OCI-LY7 (cell line): Measurements from ENCODE around the gene IDH2. TPM values are rescaled to one million over a fixed set of nuclear protein-coding genes. Genes with fewer than 3 reads are reported as not detected.
A peak's percentile ranks its signal among the peaks of the same experiment; 100 is the strongest.

Experiments used
- BruUV-seq: library from RNA; stranded (reverse); fragments of 400-500 nt; replicated peaks from 2 replicates; lab custom pipeline; 2021; lab: Mats Ljungman, UMichigan
- CTCF ChIA-PET: fragments of 300-600 bp; sonication (Branson Sonifier 250); formaldehyde crosslinking; loops from one replicate; lab custom pipeline; 2022; ENCODE audit warnings: antibody characterized with exemption; ENCODE audit not compliant: unreplicated experiment; lab: Charles Lee
- POLR2A ChIA-PET: fragments of 300-600 bp; sonication (Branson Sonifier 250); formaldehyde crosslinking; loops from one replicate; lab custom pipeline; 2022; ENCODE audit warnings: antibody characterized with exemption; lab: Charles Lee
- DNase-seq: peaks from one replicate; pipeline ENCODE4 v3.0.0-alpha.2; 2015; ENCODE audit warnings: low spot score
- H2AFZ ChIP-seq: fragments of 200-600 bp; sonication (generic), shearing (Covaris generic); 2 replicates; pipeline ENCODE4 v1.6.1; 2014; ENCODE audit warnings: mild to moderate bottlenecking, antibody characterized with exemption, low read length, moderate library complexity
- H3K27ac ChIP-seq: fragments of 200-600 bp; sonication (generic); 2 replicates; pipeline ENCODE4 v1.5.1; 2014; ENCODE audit warnings: mixed run types, low read depth, mild to moderate bottlenecking, moderate library complexity, low read length, inconsistent platforms; ENCODE audit not compliant: poor library complexity, severe bottlenecking
- H3K36me3 ChIP-seq: fragments of 200-600 bp; sonication (generic); 2 replicates; pipeline ENCODE4 v1.6.1; 2014; ENCODE audit warnings: mild to moderate bottlenecking, antibody characterized with exemption, low read length, moderate library complexity, mixed read lengths; ENCODE audit not compliant: insufficient read depth
- H3K4me1 ChIP-seq: fragments of 200-600 bp; sonication (generic); 2 replicates; pipeline ENCODE4 v1.5.1; 2014; ENCODE audit warnings: mild to moderate bottlenecking, low read length; ENCODE audit not compliant: insufficient read depth, poor library complexity, severe bottlenecking
- H3K4me2 ChIP-seq: fragments of 200-600 bp; sonication (generic); 2 replicates; pipeline ENCODE4 v1.6.1; 2014; ENCODE audit warnings: mild to moderate bottlenecking, low read length
- H3K4me3 ChIP-seq: fragments of 200-600 bp; sonication (generic); 2 replicates; pipeline ENCODE4 v1.5.1; 2014; ENCODE audit warnings: mild to moderate bottlenecking, low read depth, low read length; ENCODE audit not compliant: poor library complexity, severe bottlenecking
- H3K79me2 ChIP-seq: fragments of 200-600 bp; sonication (generic); 2 replicates; pipeline ENCODE4 v1.6.1; 2016; ENCODE audit warnings: low read depth, mild to moderate bottlenecking, low read length, moderate library complexity, mixed read lengths; ENCODE audit not compliant: insufficient read depth
- H3K9me2 ChIP-seq: fragments of 200-600 bp; sonication (generic); 2 replicates; pipeline ENCODE4 v1.6.1; 2016; ENCODE audit warnings: mild to moderate bottlenecking, low read length, mixed read lengths; ENCODE audit not compliant: insufficient read depth
- H3K9me3 ChIP-seq: fragments of 200-600 bp; sonication (generic); 2 replicates; pipeline ENCODE4 v1.6.1; 2014; ENCODE audit warnings: mild to moderate bottlenecking, mixed run types, low read length, mixed read lengths
- H4K20me1 ChIP-seq: fragments of 200-600 bp; sonication (generic); 2 replicates; pipeline ENCODE4 v1.6.1; 2014; ENCODE audit warnings: mild to moderate bottlenecking, antibody characterized with exemption, low read length, moderate library complexity, mixed read lengths; ENCODE audit not compliant: insufficient read depth
- CTCF ChIP-seq: fragments of 200-600 bp; sonication (generic); conservative IDR thresholded peaks from 2 replicates; pipeline ENCODE4 v1.5.1; 2014; ENCODE audit warnings: mild to moderate bottlenecking, antibody characterized with exemption, low read length, moderate library complexity, mixed read lengths
- EZH2phosphoT487 ChIP-seq: fragments of 200-600 bp; sonication (generic); IDR thresholded peaks from 2 replicates; pipeline ENCODE4 v1.6.1; 2018; ENCODE audit warnings: low read depth, borderline replicate concordance, mild to moderate bottlenecking, mixed run types, antibody characterized with exemption, low read length, moderate library complexity, mixed read lengths
- intact Hi-C: fragments of 100-400 bp; cut with micrococcal nuclease; formaldehyde crosslinking; loops from one replicate; pipeline ENCODE4 v1.10.0; 2022; ENCODE audit not compliant: unreplicated experiment
- total RNA-seq, 2 experiments: library from RNA; depleted of rRNA in 1 of 2; stranded (reverse); fragments of >200 nt in 1 of 2; shearing (Covaris generic) in 1 of 2; gene quantifications; 2 replicates each; pipeline ENCODE4 v1.2.3, GENCODE V29; 2014 to 2022

IDH2 gene
- total RNA-seq, 2 experiments from 2014 or later: 220 to 224 TPM

GRCh38 chr15:90062973-90063769 lies 39.1 kb downstream of the IDH2 start:
- no TSS peak for BruUV-seq
- Histone ChIP-seq H3K9me3 (no peaks in the 10 kb centered on the region), H3K9me2 (no peaks in the 10 kb centered on the region), H3K4me3 (peak overlapping the region; percentile 44), H3K36me3 (0 out of 2 replicates have a peak, but pooled peaks cover 6% of the 10 kb centered on the region), H3K4me2 (peak overlapping the region; percentile 76), H3K27ac (peak overlapping the region; percentile 83), H2AFZ (peak overlapping the region; percentile 37; the same call in 1 of the 2 replicates), H4K20me1 (no peaks in the 10 kb centered on the region), H3K79me2 (peaks cover 5% of the 10 kb centered on the region; the same call in 1 of the 2 replicates), H3K4me1 (peaks cover 61% of the 10 kb centered on the region)
- CTCF ChIA-PET: interaction anchor here (0.6 kb wide), 1 partner anchor 136 kb away, joined by 3 read pairs; no protein-coding TSS in a partner anchor
- intact Hi-C loops: loop anchor here (1.0 kb wide), 1 partner anchor 62 kb away; the partner anchor contains the start of gene ZNF710
- TF ChIP-seq CTCF (no peak), EZH2phosphoT487 (no peak)
- DNase-seq: no peak
- POLR2A ChIA-PET: interaction anchor here (0.6 to 1.3 kb wide), 3 partner anchors 29 to 68 kb away, joined by 3 read pairs; no protein-coding TSS in a partner anchor

- no peaks in the 10 kb centered on the region for H3K9me2 ChIP-seq
- no peaks in the 10 kb centered on the region for H3K9me3 ChIP-seq
- peak overlapping the region; percentile 37; the same call in 1 of the 2 replicates for H2AFZ ChIP-seq
- ChIA-PET CTCF (interaction anchor here (0.9 kb wide), 2 partner anchors 37 to 65 kb away, joined by 3 to 5 read pairs; no protein-coding TSS in a partner anchor), POLR2A (interaction anchor here (0.6 to 1.3 kb wide), 7 partner anchors 14 to 62 kb away, joined by 3 to 4 read pairs (median 4); no protein-coding TSS in a partner anchor)
- intact Hi-C loops: loop anchor here (1.0 kb wide), 1 partner anchor 61 kb away; the partner anchor contains the start of gene ZNF710
- H3K79me2 ChIP-seq: peaks cover 5% of the 10 kb centered on the region; the same call in 1 of the 2 replicates
- H3K27ac ChIP-seq: peak overlapping the region; percentile 83
- peak; percentile 62 for DNase-seq
- BruUV-seq: no TSS peak
- peaks cover 66% of the 10 kb centered on the region for H3K4me1 ChIP-seq
- H3K4me3 ChIP-seq: peak overlapping the region; percentile 44
- no peaks in the 10 kb centered on the region for H4K20me1 ChIP-seq
- H3K4me2 ChIP-seq: peak overlapping the region; percentile 76
- H3K36me3 ChIP-seq: 0 out of 2 replicates have a peak, but pooled peaks cover 4% of the 10 kb centered on the region
- TF ChIP-seq EZH2phosphoT487: no peak
- no peak for TF ChIP-seq CTCF
These were observed 39.8 kb downstream of the IDH2 start for GRCh38 chr15:90062462-90062932.
